CD4-positive, alpha-beta memory T cell (primary cell): ENCODE measurements around the gene SLC22A14. TPM values are rescaled to one million over a fixed set of nuclear protein-coding genes. Genes with fewer than 3 reads are reported as not detected.
"Not testable (repeated sequence)": the region's sequence is repeated elsewhere in the genome, so short reads cannot be mapped to it uniquely, and the experiment has no call there.

Experiments
- CTCF ChIA-PET: fragments of 350-600 bp; sonication (Branson Sonifier 250); formaldehyde crosslinking; loops from one replicate; lab custom pipeline; 2021; ENCODE audit warnings: inconsistent platforms; ENCODE audit not compliant: partially characterized antibody; lab: Charles Lee
- POLR2A ChIA-PET: fragments of 350-600 bp; sonication (Branson Sonifier 250); formaldehyde crosslinking; loops from one replicate; lab custom pipeline; 2021; ENCODE audit not compliant: partially characterized antibody; lab: Charles Lee
- DNase-seq, 5 donors: peaks; one replicate each; pipeline versions ENCODE4 v3.0.0 to v3.0.0-alpha.2; 2020 to 2022; ENCODE audit warnings: mixed read lengths in 1 of 5
- H3K27ac ChIP-seq: one replicate; pipeline ENCODE4 v1.7.0; 2013; ENCODE audit warnings: low read depth, low read length
- H3K27me3 ChIP-seq: 2 replicates; pipeline ENCODE4 v1.7.0; 2013; ENCODE audit warnings: mild to moderate bottlenecking, low read length, moderate library complexity; ENCODE audit not compliant: insufficient read depth
- H3K36me3 ChIP-seq: 2 replicates; pipeline ENCODE4 v1.7.0; 2013; ENCODE audit warnings: mild to moderate bottlenecking, low read length, moderate library complexity; ENCODE audit not compliant: insufficient read depth
- H3K4me1 ChIP-seq: 2 replicates; pipeline ENCODE4 v1.7.0; 2013; ENCODE audit warnings: mild to moderate bottlenecking, low read length, moderate library complexity; ENCODE audit not compliant: insufficient read depth
- H3K4me3 ChIP-seq, 2 donors: one replicate each; pipeline ENCODE4 v1.7.0; 2013; ENCODE audit warnings: low read length in 2 of 2, mild to moderate bottlenecking in 1 of 2
- H3K9me3 ChIP-seq, 2 donors: one replicate each; pipeline ENCODE4 v1.7.0; 2013; ENCODE audit warnings: low read length in 2 of 2, control low read depth in 1 of 2; ENCODE audit not compliant: control insufficient read depth in 1 of 2
- H3K27ac Mint-ChIP-seq, 7 donors: one replicate each; pipeline ENCODE4 v1.8.0; 2020 to 2021; ENCODE audit warnings: mixed read lengths in 7 of 7, mild to moderate bottlenecking in 6 of 7, inconsistent platforms in 3 of 7, moderate library complexity in 3 of 7
- H3K27me3 Mint-ChIP-seq, 2 donors: one replicate each; pipeline ENCODE4 v1.8.0; 2020 to 2021; ENCODE audit warnings: mixed read lengths in 2 of 2
- H3K36me3 Mint-ChIP-seq, 2 donors: one replicate each; pipeline ENCODE4 v1.8.0; 2020 to 2021; ENCODE audit warnings: mixed read lengths in 2 of 2, inconsistent platforms in 1 of 2, mild to moderate bottlenecking in 1 of 2
- H3K4me1 Mint-ChIP-seq, 4 donors: one replicate each; pipeline ENCODE4 v1.8.0; 2020 to 2021; ENCODE audit warnings: mixed read lengths in 4 of 4, mild to moderate bottlenecking in 1 of 4
- H3K4me3 Mint-ChIP-seq, 8 donors: one replicate each; pipeline ENCODE4 v1.8.0; 2020 to 2021; ENCODE audit warnings: mixed read lengths in 8 of 8, mild to moderate bottlenecking in 7 of 8, moderate library complexity in 6 of 8, inconsistent platforms in 3 of 8
- H3K9me3 Mint-ChIP-seq, 8 donors: one replicate each; pipeline ENCODE4 v1.8.0; 2020 to 2021; ENCODE audit warnings: mixed read lengths in 8 of 8, mild to moderate bottlenecking in 5 of 8, inconsistent platforms in 3 of 8, moderate library complexity in 1 of 8
- intact Hi-C: fragments of 100-400 bp; cut with micrococcal nuclease; formaldehyde crosslinking; loops from one replicate; pipeline ENCODE4 v1.15.1; 2023
- polyA plus RNA-seq, 2 donors: library from polyadenylated mRNA; unstranded; fragments of 300-500 nt; fragmentation: Illumina TruSeq; gene quantifications; one replicate each; pipeline ENCODE4 v1.2.3, GENCODE V29; 2021
- total RNA-seq, 2 experiments: library from RNA; stranded (reverse); gene quantifications; one replicate each; pipeline ENCODE4 v1.2.3, GENCODE V29; 2021

Gene SLC22A14
- total and polyA plus RNA-seq, 4 experiments from 2014 or later, result 0.10 TPM; not detected in 3

GRCh38 chr3:38316356-38317191 is 34.5 kb downstream of the SLC22A14 start:
- Mint-ChIP-seq H3K4me1 (peaks cover 0 to 3% (median 0%) of the 10 kb centered on the region in 4 donors), H3K27me3 (no peaks in the 10 kb centered on the region), H3K9me3 (peaks cover 0 to 4% (median 0%) of the 10 kb centered on the region in 8 donors), H3K36me3 (no peaks in the 10 kb centered on the region), H3K4me3 (no peak overlapping the region), H3K27ac (no peak overlapping the region)
- POLR2A ChIA-PET, result no interaction called here
- Histone ChIP-seq H3K27ac (no peak overlapping the region), H3K4me1 (no peaks in the 10 kb centered on the region), H3K4me3 (no peak overlapping the region), H3K36me3 (no peaks in the 10 kb centered on the region), H3K27me3 (no peaks in the 10 kb centered on the region), H3K9me3 (no peaks in the 10 kb centered on the region)
- CTCF ChIA-PET, result no interaction called here
- intact Hi-C loops, result no loop called here
- no peak for DNase-seq

GRCh38 chr3:38317192-38317759 is 35.2 kb downstream of the SLC22A14 start:
- H3K36me3 Mint-ChIP-seq, result no peaks in the 10 kb centered on the region
- POLR2A ChIA-PET, result no interaction called here
- Histone ChIP-seq H3K9me3 (no peaks in the 10 kb centered on the region), H3K4me1 (no peaks in the 10 kb centered on the region), H3K27ac (no peak overlapping the region), H3K36me3 (no peaks in the 10 kb centered on the region), H3K4me3 (no peak overlapping the region), H3K27me3 (no peaks in the 10 kb centered on the region)
- no peak for DNase-seq
- H3K27ac Mint-ChIP-seq, result no peak overlapping the region
- intact Hi-C loops, result no loop called here
- H3K27me3 Mint-ChIP-seq, result no peaks in the 10 kb centered on the region
- peaks cover 0 to 3% (median 0%) of the 10 kb centered on the region in 4 donors for H3K4me1 Mint-ChIP-seq
- no peak overlapping the region for H3K4me3 Mint-ChIP-seq
- H3K9me3 Mint-ChIP-seq, result peaks cover 0 to 5% (median 0%) of the 10 kb centered on the region in 8 donors
- CTCF ChIA-PET, result no interaction called here

GRCh38 chr3:38318766-38319671 is 36.9 kb downstream of the SLC22A14 start:
- intact Hi-C loops, result no loop called here
- H3K27me3 ChIP-seq, result no peaks in the 10 kb centered on the region
- Mint-ChIP-seq H3K4me3 (no peak overlapping the region), H3K9me3 (peaks cover 0 to 5% (median 0%) of the 10 kb centered on the region in 8 donors), H3K4me1 (peaks cover 0 to 3% (median 0%) of the 10 kb centered on the region in 4 donors), H3K27me3 (peaks cover 0 to 2% of the 10 kb centered on the region in 2 donors), H3K36me3 (no peaks in the 10 kb centered on the region), H3K27ac (no peak overlapping the region)
- H3K4me3 ChIP-seq, result no peak overlapping the region
- H3K36me3 ChIP-seq, result no peaks in the 10 kb centered on the region
- ChIA-PET POLR2A (no interaction called here), CTCF (no interaction called here)
- no peaks in the 10 kb centered on the region for H3K4me1 ChIP-seq
- no peak for DNase-seq
- H3K27ac ChIP-seq, result no peak overlapping the region
- no peaks in the 10 kb centered on the region for H3K9me3 ChIP-seq

DNA sequence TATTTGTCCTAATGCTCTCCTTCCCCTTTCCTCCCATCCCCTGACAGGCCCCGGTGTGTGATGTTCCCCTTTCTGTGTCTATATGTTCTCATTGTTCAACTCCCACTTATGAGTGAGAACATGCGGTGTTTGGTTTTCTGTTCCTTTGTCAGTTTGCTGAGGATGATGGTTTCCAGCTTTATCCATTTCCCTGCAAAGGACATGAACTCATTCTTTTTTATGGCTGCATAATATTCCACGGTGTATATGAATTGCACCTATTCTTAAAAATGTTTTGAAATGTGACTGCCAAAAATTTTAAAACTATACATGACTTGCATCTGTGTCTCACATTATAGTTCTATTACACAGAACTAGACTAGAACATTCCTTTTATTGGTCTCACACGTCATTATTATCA is 38.5 kb downstream of the SLC22A14 start:
- H3K27ac Mint-ChIP-seq, H3K9me3 ChIP-seq, DNase-seq, H3K36me3 ChIP-seq, intact Hi-C loops, POLR2A ChIA-PET, H3K27me3 Mint-ChIP-seq, H3K9me3 Mint-ChIP-seq, H3K36me3 Mint-ChIP-seq, H3K4me1 ChIP-seq, H3K4me3 Mint-ChIP-seq, H3K27me3 ChIP-seq, CTCF ChIA-PET, H3K27ac ChIP-seq, H3K4me3 ChIP-seq, H3K4me1 Mint-ChIP-seq: not testable (repeated sequence)

GRCh38 chr3:38323060-38323459 is 41.0 kb downstream of the SLC22A14 start:
- no peaks in the 10 kb centered on the region for H3K4me1 ChIP-seq
- no peaks in the 10 kb centered on the region for H3K9me3 ChIP-seq
- Mint-ChIP-seq H3K4me3 (no peak overlapping the region), H3K9me3 (peaks cover 0 to 5% (median 0%) of the 10 kb centered on the region in 8 donors), H3K27me3 (peaks cover 0 to 5% of the 10 kb centered on the region in 2 donors), H3K27ac (no peak overlapping the region), H3K4me1 (no peaks in the 10 kb centered on the region), H3K36me3 (no peaks in the 10 kb centered on the region)
- H3K4me3 ChIP-seq, result no peak overlapping the region
- ChIA-PET POLR2A (no interaction called here), CTCF (no interaction called here)
- H3K36me3 ChIP-seq, result no peaks in the 10 kb centered on the region
- no peaks in the 10 kb centered on the region for H3K27me3 ChIP-seq
- intact Hi-C loops, result no loop called here
- no peak for DNase-seq
- no peak overlapping the region for H3K27ac ChIP-seq

DNA sequence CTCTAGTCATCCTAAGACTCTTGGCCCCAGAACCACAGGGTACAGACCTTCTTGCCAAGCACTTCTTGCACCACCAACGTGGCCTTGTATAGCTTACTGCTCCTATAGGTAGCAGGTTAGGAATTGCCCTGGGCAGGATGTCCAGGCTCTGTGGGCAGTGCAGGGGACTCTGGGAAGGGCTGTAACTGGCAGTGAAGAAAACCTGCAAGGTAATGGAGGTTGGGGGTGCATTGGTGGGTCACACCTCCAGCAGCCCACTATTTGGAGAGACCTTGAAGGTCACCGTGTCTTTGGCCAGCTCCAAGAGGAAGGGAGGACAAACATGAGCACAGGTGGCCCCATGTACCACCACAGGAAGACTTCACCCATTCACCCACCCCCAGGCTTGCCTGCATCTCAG is 43.2 kb downstream of the SLC22A14 start:
- DNase-seq, result no peak
- Mint-ChIP-seq H3K36me3 (no peaks in the 10 kb centered on the region), H3K9me3 (peaks cover 0 to 5% (median under 1%) of the 10 kb centered on the region in 8 donors), H3K27me3 (peaks cover 0 to 5% of the 10 kb centered on the region in 2 donors), H3K4me1 (no peaks in the 10 kb centered on the region), H3K27ac (no peak overlapping the region), H3K4me3 (no peak overlapping the region)
- intact Hi-C loops, result no loop called here
- H3K4me3 ChIP-seq, result no peak overlapping the region
- H3K9me3 ChIP-seq, result no peaks in the 10 kb centered on the region
- CTCF ChIA-PET, result no interaction called here
- H3K27me3 ChIP-seq, result no peaks in the 10 kb centered on the region
- H3K36me3 ChIP-seq, result no peaks in the 10 kb centered on the region
- no peak overlapping the region for H3K27ac ChIP-seq
- H3K4me1 ChIP-seq, result no peaks in the 10 kb centered on the region
- POLR2A ChIA-PET, result no interaction called here
